Urothelium cell line (cell line): ENCODE data around the gene GDPD3.

Source experiments
- DNase-seq: peaks from one replicate; pipeline ENCODE4 v3.0.0; 2011; ENCODE audit warnings: low spot score, mixed read lengths
- FAIRE-seq: peaks from 2 replicates; lab custom pipeline; 2011; peaks lifted over from hg19 to GRCh38; lab: Jason Lieb, UNC

GDPD3 gene, protein sequence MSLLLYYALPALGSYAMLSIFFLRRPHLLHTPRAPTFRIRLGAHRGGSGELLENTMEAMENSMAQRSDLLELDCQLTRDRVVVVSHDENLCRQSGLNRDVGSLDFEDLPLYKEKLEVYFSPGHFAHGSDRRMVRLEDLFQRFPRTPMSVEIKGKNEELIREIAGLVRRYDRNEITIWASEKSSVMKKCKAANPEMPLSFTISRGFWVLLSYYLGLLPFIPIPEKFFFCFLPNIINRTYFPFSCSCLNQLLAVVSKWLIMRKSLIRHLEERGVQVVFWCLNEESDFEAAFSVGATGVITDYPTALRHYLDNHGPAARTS

DNA sequence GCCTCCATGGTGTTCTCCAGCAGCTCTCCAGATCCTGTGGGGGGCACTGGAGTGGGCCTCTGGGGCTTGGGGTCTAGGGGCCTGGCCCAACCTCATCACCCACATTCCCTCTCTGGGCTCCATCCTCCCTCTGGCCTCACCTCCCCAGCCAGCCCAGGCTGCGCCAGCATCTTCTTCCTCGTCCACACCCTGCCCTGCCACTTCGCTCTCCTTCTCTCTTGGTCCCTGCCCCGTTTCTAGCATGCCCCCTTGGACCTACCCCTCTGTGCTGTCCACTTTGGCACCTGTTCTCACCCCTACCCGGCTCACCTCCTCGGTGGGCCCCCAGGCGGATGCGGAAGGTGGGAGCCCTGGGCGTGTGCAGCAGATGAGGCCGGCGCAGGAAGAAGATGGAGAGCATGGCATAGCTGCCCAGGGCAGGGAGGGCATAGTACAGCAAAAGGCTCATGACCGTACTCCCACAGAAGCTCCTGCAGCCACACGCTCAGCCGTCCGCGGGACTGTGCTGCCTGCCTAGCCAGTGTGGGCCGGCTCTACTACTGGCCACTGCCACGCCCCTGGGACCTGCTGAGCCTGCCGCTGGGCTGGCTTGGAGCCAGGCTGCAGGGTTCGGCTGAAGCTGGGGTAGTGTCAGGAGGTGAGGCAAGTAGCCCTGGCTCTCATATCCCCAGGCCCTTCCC is at the start of gene GDPD3:
GDPD3 (minus strand) TSS at position 507 of the 680 bp plus-strand sequence; CDS start at position 448, 59 bp downstream.
- no peak for DNase-seq
- FAIRE-seq = no peak

DNA sequence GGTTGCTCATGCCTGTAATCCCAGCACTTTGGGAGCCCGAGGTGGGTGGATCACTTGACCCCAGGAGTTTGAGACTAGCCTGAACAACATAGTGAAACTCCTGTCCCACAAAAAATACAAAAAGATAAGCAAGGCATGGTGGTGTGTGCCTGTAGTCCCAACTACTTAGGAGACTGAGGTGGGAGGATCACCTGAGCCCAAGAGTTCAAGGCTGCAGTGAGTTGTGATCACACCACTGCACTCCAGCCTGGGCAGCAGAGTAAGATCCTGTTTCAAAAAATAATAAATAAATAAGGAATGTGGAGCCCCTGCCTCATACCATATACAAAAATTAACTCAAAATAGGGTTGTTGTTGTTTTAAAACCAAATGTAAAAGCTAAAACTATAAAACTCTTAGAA is 43.9 kb upstream of the GDPD3 start:
- no peak for FAIRE-seq

DNA sequence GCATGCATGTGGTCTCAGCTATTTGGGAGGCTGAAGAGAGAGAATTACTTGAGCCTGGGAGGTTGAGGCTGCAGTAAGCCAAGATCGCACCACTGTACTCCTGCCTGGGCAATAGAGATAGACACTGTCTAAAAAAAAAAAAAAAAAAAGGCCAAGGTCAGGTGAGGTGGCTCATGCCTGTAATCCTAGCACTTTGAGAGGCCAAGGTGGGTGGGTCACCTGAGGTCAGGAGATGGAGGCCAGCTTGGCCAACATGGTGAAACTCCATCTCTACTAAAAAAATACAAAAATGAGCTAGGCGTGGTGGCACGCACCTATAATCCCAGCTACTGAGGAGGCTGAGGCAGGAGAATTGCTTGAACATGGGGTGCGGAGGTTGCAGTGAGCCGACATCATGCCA is 41.9 kb upstream of the GDPD3 start:
- DNase-seq (no peak), FAIRE-seq (no peak)

More for the DNA sequence above, 43.9 kb upstream of the GDPD3 start:
- no peak for DNase-seq

DNA sequence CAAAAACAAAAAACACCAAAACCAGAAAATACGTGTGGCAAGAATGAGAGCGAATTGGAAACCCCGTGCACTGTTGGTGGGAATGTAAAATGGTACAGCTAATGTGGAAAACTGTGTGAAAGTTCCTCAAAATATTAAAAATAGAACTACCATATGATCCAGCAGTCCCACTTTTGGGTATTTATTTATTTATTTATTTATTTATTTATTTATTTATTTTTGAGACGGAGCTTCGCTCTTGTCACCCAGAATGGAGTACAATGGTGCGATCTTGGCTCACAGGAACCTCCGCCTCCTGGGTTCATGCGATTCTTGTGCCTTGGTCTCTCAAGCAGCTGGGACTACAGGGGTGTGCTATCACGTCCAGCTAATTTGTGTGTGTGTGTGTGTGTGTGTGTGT is 39.2 kb upstream of the GDPD3 start:
- FAIRE-seq (no peak), DNase-seq (no peak)

DNA sequence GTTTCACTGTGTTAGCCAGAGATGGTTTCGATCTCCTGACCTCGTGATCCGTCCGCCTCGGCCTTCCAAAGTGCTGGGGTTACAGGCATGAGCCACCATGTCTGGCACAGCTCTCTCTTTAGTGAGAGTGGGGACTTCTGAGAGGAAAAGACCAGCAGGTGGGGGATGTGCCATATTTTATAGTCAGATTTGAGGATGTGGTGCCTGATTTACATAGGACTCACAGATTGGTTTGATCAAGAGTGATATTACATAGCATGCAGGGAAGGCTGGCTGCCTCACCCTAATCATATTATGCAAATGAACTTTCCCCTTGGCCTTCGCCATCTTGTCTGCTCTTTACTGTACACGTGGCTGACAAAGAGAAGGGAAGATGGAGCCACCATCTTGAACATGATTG is 37.8 kb upstream of the GDPD3 start:
- FAIRE-seq (no peak), DNase-seq (no peak)

DNA sequence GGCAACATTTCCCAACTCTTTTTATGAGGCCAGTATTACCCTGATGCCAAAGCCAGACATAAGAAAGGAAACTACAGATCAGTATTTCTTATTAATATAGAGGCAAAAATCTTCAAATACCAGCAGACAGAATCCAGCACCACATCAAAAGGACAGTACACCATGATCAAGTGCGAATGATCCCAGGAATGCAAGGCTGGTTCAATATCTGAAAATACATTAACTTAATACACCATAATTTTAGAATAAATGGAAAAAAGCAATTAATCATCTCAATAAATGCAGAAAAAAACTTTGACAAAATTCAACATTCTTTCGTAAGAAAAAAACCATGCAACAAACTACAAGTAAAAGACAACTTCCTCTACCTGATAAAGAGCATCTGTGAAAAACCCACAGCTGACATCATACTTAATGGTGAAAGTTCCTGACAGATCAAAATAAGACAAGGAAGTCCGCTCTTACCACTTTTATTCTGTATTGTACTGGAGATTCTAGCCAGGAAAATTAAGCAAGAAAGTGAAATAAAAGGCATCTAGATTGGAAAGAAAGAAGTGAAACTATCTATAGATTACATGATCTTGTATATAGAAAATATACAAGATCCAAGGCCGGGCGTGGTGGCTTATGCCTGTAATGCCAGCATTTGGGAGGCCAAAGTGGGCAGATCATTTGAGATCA is 36.1 kb upstream of the GDPD3 start:
- no peak for DNase-seq
- no peak for FAIRE-seq

DNA sequence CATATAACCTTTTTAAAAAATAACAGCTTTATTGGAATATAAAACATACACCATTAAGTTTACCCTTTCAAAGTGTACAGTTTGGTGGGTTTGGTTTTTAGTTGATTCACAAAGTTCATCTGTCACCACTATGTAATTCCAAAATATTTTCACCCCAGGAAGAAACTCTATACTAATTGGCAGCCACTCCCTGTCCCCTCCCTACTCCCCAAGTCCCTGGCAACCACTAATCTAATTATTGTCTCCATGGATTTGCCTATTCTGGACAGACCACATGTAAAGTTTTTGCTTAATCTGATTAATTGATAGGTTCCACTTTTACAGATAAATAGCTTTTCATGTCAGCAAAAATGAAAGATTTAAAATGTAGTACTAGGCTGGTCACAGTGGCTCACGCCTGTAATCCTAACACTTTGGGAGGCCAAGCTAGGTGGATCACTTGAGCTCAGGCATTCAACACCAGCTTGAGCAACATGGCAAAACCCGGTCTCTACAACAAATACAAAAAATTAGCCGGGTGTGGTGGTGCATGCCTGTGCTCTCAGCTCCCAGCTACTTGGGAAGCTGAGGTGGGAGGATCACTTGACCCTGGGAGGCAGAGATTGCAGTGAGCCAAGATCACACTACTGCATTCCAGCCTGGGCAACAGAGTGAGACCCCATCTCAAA is 34.6 kb upstream of the GDPD3 start:
- FAIRE-seq (no peak), DNase-seq (no peak)

DNA sequence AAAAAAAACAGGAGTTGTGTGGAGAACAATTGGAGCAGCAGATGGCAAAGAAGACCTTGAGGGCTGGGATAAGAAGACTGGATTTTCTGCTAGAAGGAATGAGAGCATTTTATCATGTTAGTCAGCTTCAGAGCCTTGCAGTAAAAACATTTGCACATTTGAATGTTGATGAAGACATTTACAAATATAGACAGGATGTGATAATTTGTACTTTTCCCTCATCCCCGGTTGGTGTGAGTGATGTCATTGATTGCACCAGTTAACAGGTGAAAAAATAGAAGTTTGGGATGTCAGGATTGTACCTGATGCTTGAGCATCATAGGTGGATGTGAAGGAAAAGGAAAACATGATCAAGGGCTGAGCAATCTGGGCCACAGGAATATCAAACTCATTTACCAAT is 32.3 kb upstream of the GDPD3 start:
- FAIRE-seq (no peak), DNase-seq (no peak)

DNA sequence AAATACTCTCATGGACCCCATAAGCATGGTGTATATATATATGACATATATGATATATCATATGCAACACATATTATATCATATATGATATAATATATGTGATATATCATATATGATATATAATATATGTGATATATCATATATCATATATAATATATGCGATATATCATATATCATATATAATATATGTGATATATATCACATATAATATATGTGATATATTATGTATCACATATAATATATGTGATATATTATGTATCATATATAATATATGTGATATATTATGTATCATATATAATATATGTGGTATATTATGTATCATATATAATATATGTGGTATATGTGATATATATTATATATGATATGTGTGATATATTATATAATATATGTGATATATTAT is 31.6 kb upstream of the GDPD3 start:
- DNase-seq = no peak
- no peak for FAIRE-seq

DNA sequence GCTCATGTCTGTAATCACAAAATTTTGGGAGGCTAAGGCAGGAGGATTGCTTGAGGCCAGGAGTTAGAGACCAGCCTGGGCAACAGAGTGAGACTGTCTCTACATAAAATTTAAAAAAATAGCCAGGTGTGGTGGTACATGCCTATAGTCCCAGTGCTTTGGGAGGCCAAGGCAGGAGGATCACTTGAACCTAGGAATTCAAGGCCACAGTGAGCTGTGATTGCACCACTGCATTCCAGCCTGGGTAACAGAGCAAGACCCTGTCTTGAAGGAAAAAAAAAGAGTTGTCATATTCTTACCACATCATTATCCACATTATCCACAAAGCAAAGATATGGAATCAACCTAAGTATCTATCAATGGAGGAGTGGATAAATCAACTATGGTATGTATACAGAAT is 30.7 kb upstream of the GDPD3 start:
- FAIRE-seq (no peak), DNase-seq (no peak)

DNA sequence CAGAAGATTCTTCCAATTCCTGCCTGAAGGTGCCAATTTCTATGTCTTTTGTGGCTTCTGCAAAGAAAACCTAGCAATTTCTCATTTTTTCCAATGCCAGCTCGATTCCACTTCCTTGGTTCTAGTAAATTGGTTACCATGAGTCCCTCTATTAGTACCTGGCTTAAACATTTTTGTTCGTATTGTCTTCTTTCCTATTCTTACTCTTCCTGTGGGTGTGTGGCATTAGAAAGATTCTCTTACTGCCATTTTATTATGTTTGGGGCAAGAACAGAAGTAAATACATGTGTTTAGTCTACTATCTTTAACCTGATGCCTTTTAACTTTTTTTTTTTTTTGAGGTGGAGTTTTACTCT is 30.0 kb upstream of the GDPD3 start:
- FAIRE-seq (no peak), DNase-seq (no peak)

DNA sequence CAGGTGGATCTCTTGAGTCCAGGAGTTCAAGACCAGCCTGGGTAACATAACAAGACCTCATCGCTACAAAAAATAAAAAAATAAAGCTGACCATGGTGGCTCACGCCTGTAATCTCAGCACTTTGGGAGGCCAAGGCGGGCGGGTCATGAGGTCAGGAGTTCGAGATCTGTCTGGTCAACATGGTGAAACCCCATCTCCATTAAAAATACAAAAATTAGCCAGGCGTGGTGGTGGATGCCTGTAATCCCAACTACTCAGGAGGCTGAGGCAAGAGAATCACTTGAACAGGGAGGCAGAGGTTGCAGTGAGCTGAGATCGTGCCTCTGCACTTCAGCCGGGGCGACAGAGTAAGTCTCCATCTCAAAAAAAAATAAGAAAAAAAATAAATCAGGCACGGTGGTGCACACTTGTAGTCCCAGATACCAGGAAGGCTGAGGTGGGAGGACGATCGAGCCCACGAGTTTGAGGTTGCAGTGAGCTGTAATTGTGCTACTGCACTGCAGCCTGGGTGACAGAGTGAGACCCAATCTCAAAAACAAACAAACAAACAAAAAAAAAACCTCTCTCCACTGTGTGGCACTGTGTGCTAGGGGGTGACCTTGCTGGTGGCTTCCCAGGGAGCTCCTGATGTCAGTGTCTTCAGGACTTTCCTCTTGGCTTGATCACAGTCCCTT is 29.5 kb upstream of the GDPD3 start:
- no peak for FAIRE-seq

DNA sequence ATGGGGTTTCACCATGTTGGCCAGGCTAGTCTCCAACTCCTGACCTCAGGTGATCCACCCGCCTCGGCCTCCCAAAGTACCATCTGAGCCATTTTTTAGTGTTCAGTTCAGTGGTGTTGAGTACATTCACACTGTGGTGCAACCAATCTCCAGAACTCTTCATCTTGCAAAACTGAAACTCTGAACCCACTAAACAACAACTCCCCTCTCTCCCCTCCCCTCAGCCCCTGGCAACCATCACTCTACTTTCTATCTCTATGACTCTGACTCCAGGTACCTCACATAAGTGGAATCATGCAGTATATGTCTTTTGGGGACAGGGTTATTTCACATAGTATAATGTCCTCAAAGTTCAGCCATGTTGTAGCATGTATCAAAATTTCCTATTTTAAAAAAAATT is 28.4 kb upstream of the GDPD3 start:
- DNase-seq = no peak
- no peak for FAIRE-seq

More for the DNA sequence above, 29.5 kb upstream of the GDPD3 start:
- no peak for DNase-seq

DNA sequence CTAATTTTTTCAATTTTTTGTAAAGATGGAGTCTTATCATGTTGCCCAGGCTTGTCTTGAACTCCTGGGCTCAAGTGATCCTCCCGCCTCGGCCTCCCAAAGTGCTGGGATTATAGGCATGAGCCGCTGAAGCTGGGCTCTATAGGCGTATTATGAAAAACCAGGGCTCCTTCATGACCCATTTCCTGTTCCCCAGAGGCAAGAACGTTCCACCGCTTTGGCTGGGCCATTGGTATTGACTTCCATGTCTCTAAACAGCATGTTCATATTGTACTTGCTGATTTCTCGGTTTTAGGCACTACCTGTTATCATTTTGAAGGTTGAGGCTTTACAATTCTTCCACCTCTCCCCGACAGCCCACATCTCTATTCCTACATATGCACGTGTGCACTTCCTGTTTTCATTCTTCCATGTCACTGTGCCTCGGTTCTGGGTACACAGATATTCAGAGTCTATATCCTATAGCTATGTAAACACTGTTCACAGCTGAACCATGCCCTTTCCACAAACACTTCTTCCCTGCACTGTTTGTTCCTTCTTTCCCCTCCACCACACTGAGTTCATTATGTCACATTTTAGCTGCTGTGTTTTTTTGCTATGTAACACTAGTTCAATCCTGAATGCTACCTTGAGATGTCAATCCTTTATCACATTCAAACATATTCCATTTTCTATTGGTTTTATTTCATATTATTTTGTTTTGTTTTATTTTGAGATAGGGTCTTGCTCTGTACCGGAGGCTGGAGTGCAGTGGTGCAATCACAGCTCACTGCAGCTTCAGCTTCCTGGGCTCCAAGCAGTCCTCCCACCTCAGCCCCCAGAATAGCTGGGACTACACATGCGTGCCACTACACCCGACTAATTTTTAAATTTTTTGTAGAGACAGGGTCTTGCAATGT is 26.5 kb upstream of the GDPD3 start:
- no peak for DNase-seq
- FAIRE-seq = no peak

DNA sequence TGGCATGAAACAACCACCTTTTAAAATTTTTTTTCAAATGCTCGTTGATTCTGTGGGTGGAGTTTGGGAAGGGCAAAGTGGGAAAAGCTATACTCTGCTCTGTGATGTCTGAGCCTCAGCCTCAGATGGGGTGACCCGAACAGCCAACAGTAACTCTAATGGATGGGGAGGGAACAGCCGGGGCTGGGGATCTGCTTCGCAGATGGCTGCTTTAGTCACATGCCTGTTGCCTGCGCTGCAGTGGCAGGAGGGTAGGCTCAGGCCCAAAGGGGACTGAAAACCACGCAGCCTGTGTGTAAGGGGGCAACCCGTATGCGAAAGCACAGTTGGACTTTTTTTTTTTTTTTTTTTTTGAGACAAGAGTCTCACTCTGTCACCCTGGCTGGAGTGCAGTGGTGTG is 24.6 kb upstream of the GDPD3 start:
- FAIRE-seq (no peak), DNase-seq (no peak)

DNA sequence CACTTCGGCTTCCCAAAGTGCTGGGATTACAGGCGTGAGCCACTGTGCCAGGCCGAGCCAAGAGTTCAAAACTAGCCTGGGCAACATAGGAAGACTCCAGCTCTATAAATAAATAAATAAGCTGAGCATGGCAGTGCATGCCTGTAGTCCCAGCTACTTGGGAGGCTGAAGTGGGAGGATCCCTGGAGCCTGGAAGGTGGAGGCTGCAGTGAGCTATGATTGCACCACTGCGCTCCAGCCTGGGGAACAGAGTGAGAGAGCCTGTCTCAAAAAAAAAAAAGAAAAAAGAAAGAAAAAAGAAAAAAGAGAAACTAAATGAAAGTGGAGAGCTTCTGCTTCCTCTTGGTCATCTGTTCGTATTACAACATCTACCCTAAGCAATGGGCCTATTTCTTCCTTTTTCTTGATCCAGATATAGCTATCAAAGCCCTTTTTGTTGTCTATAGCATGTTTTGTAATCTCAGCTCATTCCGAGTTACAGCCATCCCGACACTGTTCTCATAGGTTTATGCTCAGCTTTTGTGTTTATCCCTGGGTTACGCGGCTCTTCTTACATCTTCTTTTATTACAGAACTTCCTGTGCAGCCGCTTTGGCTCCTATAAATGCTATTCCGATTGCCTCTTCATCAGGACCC is 23.8 kb upstream of the GDPD3 start:
- no peak for FAIRE-seq

DNA sequence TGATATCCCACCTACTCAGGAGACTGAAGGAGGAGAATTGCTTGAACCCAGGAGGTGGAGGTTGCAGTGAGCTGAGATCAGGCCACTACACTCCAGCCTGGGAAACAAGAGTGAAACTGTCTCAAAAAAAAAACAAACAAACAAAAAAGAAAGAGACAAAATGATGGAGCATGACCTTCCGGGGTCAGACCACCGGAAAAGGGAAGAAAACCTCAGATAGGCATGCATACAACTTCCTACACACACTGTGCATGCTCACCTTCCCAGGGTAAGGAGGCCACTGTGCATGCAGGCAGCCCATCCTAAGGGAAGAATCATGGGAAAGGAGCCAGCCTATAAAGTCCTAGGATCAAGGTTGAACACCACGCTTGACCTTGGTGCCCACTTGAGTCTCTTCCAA is 19.3 kb upstream of the GDPD3 start:
- DNase-seq (no peak), FAIRE-seq (no peak)

More for the DNA sequence above, 23.8 kb upstream of the GDPD3 start:
- DNase-seq = no peak

DNA sequence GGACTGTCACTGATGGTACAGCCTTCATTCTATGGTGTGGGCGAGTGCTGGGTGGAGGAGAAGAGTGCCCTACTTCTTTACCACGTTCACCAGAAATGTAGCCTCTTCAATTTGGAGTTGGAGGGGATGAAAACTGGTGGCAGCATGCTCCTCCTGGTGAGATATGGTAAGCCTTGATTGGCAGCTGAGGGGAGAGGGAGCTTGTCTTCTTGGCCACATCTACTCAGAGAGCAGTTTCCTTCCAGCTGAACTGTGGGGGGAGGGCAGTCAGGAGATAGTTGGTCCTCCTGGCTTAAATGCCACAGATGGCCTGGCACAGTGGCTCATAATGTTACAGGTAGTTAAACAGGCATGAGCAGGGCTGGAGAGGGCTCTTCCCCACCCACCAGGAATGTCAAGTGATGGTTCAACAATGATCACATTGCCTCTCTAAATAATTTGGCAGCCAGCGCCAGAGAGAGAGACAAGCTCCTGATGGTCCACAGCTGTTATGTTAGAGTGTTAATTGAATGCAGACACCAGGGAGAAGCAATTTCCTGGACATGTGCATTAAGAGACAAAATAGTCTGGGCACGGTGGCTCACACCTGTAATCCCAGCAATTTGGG is 18.6 kb upstream of the GDPD3 start:
- no peak for FAIRE-seq
- no peak for DNase-seq

DNA sequence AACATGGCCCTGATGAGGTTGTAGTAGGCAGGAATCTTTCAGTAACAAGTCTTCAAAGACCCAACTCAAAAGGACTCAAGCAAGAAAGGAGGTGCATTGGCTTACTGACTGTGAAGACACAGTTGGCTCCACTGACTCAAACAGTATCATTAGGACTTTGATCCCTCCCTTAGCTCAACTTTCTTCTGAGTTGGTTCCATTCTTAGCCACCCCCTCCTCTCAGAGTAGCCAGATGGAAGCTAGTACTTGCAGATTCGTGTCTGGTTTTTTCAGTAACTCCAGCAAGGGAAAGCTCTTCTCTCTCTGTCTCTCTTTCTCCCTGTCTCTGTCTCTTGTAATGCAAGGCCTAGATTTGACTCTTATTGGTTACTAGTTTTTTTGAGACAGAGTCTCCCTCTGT is 14.7 kb upstream of the GDPD3 start:
- FAIRE-seq (no peak), DNase-seq (no peak)
